ENCODE data around the gene S100A3.

GRCh38 chr1:153587314-153587713, 38.3 kb upstream of the S100A3 start:
- no peak for TF ChIP-seq POLR2A (IDR thresholded peaks at IDR 0.05)
- TF ChIP-seq, protein P1, sequence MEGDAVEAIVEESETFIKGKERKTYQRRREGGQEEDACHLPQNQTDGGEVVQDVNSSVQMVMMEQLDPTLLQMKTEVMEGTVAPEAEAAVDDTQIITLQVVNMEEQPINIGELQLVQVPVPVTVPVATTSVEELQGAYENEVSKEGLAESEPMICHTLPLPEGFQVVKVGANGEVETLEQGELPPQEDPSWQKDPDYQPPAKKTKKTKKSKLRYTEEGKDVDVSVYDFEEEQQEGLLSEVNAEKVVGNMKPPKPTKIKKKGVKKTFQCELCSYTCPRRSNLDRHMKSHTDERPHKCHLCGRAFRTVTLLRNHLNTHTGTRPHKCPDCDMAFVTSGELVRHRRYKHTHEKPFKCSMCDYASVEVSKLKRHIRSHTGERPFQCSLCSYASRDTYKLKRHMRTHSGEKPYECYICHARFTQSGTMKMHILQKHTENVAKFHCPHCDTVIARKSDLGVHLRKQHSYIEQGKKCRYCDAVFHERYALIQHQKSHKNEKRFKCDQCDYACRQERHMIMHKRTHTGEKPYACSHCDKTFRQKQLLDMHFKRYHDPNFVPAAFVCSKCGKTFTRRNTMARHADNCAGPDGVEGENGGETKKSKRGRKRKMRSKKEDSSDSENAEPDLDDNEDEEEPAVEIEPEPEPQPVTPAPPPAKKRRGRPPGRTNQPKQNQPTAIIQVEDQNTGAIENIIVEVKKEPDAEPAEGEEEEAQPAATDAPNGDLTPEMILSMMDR (IDR thresholded peaks at IDR 0.05) = no peak

All from right lobe of liver (tissue), 4 donors.